DND-41 (cell line): ENCODE results near the gene PEPD.

Experiments
- ATAC-seq: fragments of 200-7000 bp; cut with Tn5 transposase; 3 replicates; pipeline ENCODE4 v1.9.1; 2021; ENCODE audit warnings: low read depth; ENCODE audit not compliant: insufficient read depth
- DNase-seq: peaks from one replicate; pipeline ENCODE4 v3.0.0-alpha.2; 2020
- H2AFZ ChIP-seq: 2 replicates; pipeline ENCODE4 v1.6.0; 2012; ENCODE audit warnings: low read depth, low read length
- H3K27ac ChIP-seq: 2 replicates; pipeline ENCODE4 v1.5.1; 2012; ENCODE audit warnings: low read length, inconsistent platforms
- H3K27me3 ChIP-seq: fragments of 200-600 bp; sonication (generic); 2 replicates; pipeline ENCODE4 v1.6.0; 2012; ENCODE audit warnings: low read length, mild to moderate bottlenecking, inconsistent platforms; ENCODE audit not compliant: insufficient read depth, poor library complexity
- H3K36me3 ChIP-seq: 2 replicates; pipeline ENCODE4 v1.5.1; 2012; ENCODE audit warnings: low read length, inconsistent platforms; ENCODE audit not compliant: insufficient read depth
- H3K4me1 ChIP-seq: 2 replicates; pipeline ENCODE4 v1.5.1; 2012; ENCODE audit warnings: mild to moderate bottlenecking, low read length; ENCODE audit not compliant: insufficient read depth
- H3K4me2 ChIP-seq: 2 replicates; pipeline ENCODE4 v1.6.0; 2012; ENCODE audit warnings: mild to moderate bottlenecking, moderate library complexity, low read length, inconsistent platforms; ENCODE audit not compliant: insufficient read depth
- H3K4me3 ChIP-seq, 2 experiments: fragments of 200-600 bp in 1 of 2; shearing (Covaris generic) in 1 of 2; 2 replicates each; pipeline ENCODE4 v1.5.1; 2012 to 2016; ENCODE audit warnings: inconsistent platforms in 2 of 2, low read length in 2 of 2, mild to moderate bottlenecking in 2 of 2, low read depth in 1 of 2, moderate library complexity in 1 of 2
- H3K79me2 ChIP-seq: 2 replicates; pipeline ENCODE4 v1.6.0; 2012; ENCODE audit warnings: low read length, inconsistent platforms; ENCODE audit not compliant: insufficient read depth
- H3K9ac ChIP-seq: 2 replicates; pipeline ENCODE4 v1.6.0; 2012; ENCODE audit warnings: low read depth, mild to moderate bottlenecking, inconsistent platforms, low read length, moderate library complexity
- H3K9me3 ChIP-seq: 2 replicates; pipeline ENCODE4 v1.5.1; 2012; ENCODE audit warnings: low read length, moderate library complexity, mild to moderate bottlenecking, inconsistent platforms; ENCODE audit not compliant: insufficient read depth, severe bottlenecking
- H4K20me1 ChIP-seq: 2 replicates; pipeline ENCODE4 v1.6.0; 2012; ENCODE audit warnings: low read length; ENCODE audit not compliant: insufficient read depth
- EZH2 ChIP-seq: IDR thresholded peaks from 3 replicates; pipeline ENCODE4 v1.6.1; 2012; ENCODE audit warnings: borderline replicate concordance, low read depth, mild to moderate bottlenecking, moderate library complexity, low read length, inconsistent platforms; ENCODE audit not compliant: severe bottlenecking
- TF ChIP-seq, protein P1 (sequence below): IDR thresholded peaks from 2 replicates; pipeline ENCODE4 v1.5.1; 2012; ENCODE audit warnings: borderline replicate concordance, low read length, moderate library complexity, mild to moderate bottlenecking; ENCODE audit not compliant: poor library complexity, severe bottlenecking; ENCODE audit errors: extremely low read depth

The PEPD gene

DNA sequence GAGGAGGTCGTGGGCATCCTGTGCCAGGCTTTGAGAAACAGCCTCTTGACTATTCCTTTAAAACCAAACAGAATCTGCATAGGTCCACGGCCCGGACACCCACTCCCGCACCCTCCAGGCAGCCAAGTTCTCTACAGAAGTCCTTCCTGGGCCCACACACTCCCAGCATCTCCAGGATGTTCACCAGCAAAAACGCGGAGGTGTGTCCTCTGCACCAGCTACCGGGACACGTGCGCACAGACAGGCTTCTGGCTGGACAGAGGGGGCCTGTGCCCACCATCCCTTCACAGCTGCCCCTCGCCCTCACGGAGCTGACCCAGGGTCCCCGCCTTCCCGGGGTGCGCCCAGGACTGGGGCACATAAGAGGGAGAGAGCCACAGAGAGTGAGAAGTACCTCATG, 103.8 kb downstream of the PEPD start:
- H3K9me3 ChIP-seq: no peaks in the 10 kb centered on the region
- no peak overlapping the region for H3K9ac ChIP-seq
- no peak overlapping the region for H3K27ac ChIP-seq
- ATAC-seq (no peak), DNase-seq (no peak)
- no peak overlapping the region for H2AFZ ChIP-seq
- no peaks in the 10 kb centered on the region for H3K27me3 ChIP-seq
- H3K36me3 ChIP-seq: no peaks in the 10 kb centered on the region
- no peaks in the 10 kb centered on the region for H3K4me1 ChIP-seq
- no peak overlapping the region for H3K4me3 ChIP-seq
- H3K79me2 ChIP-seq: no peaks in the 10 kb centered on the region
- TF ChIP-seq, protein P1, sequence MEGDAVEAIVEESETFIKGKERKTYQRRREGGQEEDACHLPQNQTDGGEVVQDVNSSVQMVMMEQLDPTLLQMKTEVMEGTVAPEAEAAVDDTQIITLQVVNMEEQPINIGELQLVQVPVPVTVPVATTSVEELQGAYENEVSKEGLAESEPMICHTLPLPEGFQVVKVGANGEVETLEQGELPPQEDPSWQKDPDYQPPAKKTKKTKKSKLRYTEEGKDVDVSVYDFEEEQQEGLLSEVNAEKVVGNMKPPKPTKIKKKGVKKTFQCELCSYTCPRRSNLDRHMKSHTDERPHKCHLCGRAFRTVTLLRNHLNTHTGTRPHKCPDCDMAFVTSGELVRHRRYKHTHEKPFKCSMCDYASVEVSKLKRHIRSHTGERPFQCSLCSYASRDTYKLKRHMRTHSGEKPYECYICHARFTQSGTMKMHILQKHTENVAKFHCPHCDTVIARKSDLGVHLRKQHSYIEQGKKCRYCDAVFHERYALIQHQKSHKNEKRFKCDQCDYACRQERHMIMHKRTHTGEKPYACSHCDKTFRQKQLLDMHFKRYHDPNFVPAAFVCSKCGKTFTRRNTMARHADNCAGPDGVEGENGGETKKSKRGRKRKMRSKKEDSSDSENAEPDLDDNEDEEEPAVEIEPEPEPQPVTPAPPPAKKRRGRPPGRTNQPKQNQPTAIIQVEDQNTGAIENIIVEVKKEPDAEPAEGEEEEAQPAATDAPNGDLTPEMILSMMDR: no peak
- no peak for TF ChIP-seq EZH2
- H4K20me1 ChIP-seq: peaks cover 16% of the 10 kb centered on the region; the same call in 1 of the 2 replicates
- H3K4me2 ChIP-seq: no peak overlapping the region

- peak; percentile 94 for ATAC-seq
Observed at GRCh38 chr19:33416307-33417215, 105.0 kb downstream of the PEPD start.

DNA sequence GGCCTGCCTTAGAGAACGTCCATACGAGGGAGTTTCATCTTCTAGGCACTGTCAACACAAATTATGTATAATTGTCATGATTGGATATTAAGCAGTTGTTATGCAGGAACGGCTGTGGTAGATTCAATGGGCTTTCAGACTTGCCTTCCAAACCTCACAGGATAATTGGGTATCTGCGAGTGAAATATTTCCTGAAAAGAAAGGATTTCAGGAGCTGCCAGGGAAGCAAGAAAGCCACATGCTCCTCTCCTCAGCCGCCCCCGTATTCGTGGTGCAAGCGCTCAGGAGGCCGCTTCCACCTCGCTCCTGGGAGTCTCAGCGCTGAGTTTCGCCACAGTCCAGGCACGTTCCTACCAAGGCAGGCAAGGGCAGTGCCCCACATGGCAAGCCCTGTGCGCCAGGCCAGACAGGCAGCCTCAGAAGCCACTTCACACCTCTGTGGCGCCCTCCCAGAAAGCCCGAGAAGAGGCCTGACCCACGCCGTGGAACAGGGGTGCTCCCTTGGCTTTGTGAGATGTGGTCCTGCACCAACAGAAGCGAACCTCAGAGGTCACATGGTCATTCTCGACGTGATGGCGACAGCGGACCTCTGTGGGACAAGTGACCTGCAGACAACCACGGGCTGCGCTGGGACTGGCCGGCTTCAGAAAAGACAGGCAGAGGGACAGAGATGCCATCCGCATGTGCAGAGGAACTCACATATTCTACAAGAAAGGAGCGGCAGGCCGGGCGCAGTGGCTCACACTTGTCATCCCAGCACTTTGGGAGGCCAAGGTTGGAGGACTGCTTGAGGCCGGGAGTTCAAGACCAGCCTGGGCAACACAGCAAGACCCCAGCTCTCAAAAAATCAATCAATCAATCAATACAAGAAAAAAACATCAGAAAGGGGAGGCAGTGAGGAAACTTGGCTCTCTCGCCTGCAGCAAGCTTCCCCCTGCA, 106.7 kb downstream of the PEPD start:
- Histone ChIP-seq H3K27me3 (no peaks in the 10 kb centered on the region), H3K79me2 (no peaks in the 10 kb centered on the region), H3K9ac (no peak overlapping the region), H3K27ac (no peak overlapping the region), H3K36me3 (no peaks in the 10 kb centered on the region), H2AFZ (no peak overlapping the region), H3K4me3 (no peak overlapping the region), H4K20me1 (peaks cover 16% of the 10 kb centered on the region; the same call in 1 of the 2 replicates), H3K4me1 (no peaks in the 10 kb centered on the region), H3K4me2 (no peak overlapping the region), H3K9me3 (no peaks in the 10 kb centered on the region)
- TF ChIP-seq EZH2: no peak
- TF ChIP-seq, protein P1: no peak
- ATAC-seq: no peak
- DNase-seq: no peak

More at GRCh38 chr19:33416307-33417215, 105.0 kb downstream of the PEPD start:
- TF ChIP-seq EZH2: no peak
- TF ChIP-seq, protein P1: peak; percentile 75
- H3K9ac ChIP-seq: no peak overlapping the region
- no peaks in the 10 kb centered on the region for H3K4me1 ChIP-seq
- H3K9me3 ChIP-seq: no peaks in the 10 kb centered on the region
- H3K79me2 ChIP-seq: no peaks in the 10 kb centered on the region
- H2AFZ ChIP-seq: no peak overlapping the region
- H3K27ac ChIP-seq: no peak overlapping the region
- no peaks in the 10 kb centered on the region for H3K36me3 ChIP-seq
- no peak overlapping the region for H3K4me3 ChIP-seq
- DNase-seq: peak; percentile 72
- no peak overlapping the region for H3K4me2 ChIP-seq
- H3K27me3 ChIP-seq: no peaks in the 10 kb centered on the region
- peaks cover 16% of the 10 kb centered on the region; the same call in 1 of the 2 replicates for H4K20me1 ChIP-seq
